GM18870 (cell line): Measurements from ENCODE around the gene CIITA.
A peak's percentile ranks its signal among the peaks of the same experiment; 100 is the strongest.
"Not testable (repeated sequence)": the region's sequence is repeated elsewhere in the genome, so short reads cannot be mapped to it uniquely, and the experiment has no call there.

ENCODE experiments used
- ATAC-seq: cut with Tn5 transposase; IDR thresholded peaks from one replicate; pipeline ENCODE4 v1.9.1; 2021; ENCODE audit warnings: moderate library complexity; ENCODE audit not compliant: unreplicated experiment

Gene CIITA

GRCh38 chr16:10935226-10935915 lies 58.4 kb downstream of the CIITA start:
- no peak for ATAC-seq

DNA sequence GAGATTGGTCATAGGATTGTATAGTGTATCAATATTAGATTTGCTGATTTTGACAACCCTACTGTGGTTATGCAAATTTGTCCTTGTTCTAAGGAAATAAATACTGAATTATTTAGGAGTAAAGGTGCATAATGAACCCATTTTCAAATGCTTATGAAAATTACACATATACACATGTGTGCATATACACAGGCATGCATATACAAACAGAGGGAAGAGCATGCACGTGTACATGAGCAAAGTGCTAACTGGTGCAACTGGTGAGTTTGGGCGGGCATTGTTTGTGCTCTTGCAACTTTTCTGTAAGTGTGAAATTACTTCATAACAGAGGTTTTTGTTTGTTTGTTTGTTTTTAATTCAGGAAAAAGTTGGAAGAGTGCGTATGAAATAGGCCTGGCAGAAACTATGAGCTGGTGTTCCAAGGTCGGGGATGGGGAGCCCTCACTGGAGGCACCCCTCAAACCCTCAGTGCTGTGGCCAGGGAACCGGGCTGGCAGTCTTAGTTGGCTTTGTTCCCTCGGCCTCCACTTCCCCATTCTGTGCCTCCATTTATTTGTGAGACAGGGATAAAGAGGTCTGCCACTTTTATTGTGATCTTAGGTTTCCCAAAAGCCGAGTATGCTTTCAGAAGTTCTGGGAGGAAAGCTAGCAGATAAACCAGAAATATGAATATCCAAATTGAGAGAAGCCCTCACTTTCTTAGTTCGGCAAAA lies 59.4 kb downstream of the CIITA start:
- no peak for ATAC-seq

DNA sequence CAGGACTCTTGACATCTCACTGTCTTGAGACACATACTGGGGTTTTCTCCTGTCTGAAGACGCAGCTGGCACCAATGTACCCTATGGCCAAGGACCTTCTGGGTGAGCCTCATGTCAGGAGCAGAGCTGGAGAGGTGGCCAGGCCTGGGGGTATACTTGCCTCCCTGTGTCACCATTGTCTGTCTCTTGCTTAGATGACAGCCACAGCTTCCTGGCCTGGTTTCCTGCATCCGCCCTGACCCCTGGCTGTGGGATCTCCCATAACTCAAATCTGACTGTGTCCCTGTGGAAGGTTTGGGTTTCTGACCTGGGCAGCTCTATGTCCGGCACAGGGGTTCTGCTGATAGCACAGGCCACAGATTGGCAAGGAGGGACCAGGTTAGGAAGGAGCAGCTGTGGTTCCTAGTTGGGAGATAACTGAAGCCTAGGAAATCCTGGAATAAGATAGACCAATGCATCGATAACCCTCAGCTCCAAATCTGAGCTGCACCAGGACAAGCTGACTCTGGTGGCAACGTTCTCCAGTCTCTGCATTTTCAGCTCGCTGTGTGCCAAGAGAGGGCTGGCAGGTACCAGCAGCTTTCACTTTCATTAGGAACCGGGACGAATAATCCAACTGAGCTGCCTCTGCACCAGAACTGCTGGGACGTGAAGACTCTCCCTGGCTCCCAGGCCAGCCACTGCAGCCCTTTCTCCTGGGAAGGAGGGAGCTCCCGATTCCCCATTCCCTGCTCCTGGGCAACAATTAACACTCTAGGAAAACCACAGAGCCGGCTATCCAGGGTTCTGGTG lies 60.3 kb downstream of the CIITA start:
- no peak for ATAC-seq

- no peak for ATAC-seq
Measured at GRCh38 chr16:10938321-10938720, 61.3 kb downstream of the CIITA start.

GRCh38 chr16:10938796-10939648 lies 62.0 kb downstream of the CIITA start:
- no peak for ATAC-seq

DNA sequence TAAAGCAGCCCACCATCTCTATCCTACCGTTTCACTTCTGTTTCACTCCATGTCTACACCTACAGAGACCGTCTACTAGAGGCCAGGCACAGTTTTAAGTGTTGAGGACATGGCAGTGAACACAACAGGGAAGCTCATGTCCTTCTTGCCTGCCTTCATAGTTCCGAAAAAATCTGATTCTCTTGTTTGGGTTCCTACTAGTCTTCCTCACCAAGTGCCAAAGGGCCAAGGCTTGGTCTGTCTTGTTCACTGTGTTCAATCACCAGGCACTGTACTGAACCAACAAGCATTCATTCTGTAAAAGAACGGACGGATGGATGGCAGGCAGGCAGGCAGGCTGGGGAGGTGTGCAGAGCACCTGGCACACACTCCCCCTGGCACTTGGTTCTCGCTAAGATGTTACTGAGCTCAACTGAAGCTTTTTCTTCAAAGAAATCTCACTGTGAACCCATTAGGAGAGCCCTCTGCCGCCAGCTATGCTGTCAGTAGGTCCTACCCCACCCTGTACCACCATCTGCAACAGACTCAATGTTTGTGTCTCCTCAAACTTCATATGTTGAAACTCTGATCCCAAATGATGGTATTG lies 62.7 kb downstream of the CIITA start:
- ATAC-seq: no peak

DNA sequence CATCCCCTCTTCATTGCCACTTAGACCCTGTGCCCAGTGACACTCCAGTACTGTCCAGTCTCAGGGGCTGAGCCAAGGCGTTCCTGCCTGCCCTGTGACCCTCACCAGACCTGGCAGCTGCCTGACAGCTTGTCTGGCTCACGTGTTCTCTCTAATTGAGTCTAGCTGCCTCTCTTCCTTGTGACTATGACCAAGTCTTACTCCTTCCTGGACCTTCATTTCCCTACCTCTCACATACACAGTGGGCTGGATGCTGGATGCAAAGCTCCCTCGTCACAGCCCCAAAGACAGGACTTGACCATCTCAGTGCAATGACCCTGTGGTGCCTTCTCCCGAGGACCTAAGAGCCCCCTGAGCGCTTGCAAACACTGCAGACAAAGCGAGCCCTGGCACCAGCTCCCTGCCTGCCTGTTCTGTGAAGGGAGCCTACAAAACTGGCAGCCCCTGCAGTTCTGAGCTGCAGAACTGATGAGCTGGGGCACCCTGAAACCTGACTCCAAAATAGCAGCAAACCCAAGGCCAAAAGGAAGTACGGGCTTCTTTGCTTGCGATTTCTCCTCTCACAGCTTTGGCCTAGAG lies 63.6 kb downstream of the CIITA start:
- ATAC-seq: no peak

DNA sequence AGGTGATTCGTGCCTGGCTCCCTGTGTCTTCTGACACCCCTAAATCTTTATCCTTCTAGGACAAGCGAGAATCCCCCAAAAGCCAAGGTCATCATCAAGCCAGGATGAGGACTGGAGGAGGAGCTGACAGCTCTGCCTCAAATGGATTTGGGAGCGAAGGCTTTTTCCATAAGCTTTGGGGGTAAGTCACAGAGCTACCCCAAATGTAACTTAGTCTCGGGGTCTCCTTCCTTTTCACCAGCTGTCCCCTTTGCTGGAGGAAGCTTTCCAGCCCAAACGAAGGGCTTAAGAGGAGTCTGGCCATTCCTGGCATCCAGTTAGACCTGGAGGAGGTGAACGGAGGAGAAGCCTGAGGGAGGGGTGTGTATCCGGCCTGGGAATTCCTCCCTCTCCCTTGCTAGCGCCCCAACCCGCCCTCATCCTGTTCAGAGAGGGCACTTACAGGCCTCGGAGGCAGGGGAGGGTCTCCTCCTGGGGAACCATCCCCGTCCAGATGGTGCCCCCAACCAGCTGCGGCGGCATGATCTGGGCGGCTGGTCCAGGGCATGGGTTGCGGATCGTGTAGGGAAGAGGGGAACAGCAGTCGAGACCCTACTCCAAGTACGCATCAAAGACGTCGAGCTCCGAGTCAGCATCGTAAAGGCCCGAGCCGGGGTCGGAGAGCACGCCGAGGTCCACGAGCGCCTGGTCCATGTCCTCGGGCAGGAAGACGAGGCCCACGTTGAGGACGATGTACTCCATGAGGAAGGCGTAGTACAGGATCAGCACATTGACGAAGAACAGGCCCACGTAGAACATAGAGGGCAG lies 64.3 kb downstream of the CIITA start:
- no peak for ATAC-seq

GRCh38 chr16:10941935-10942351 lies 64.9 kb downstream of the CIITA start:
- ATAC-seq: not testable (repeated sequence)

GRCh38 chr16:10942352-10943063 lies 65.5 kb downstream of the CIITA start, which contains the start of gene DEXI:
Gene DEXI (minus strand): TSS chr16:10942468. CDS start chr16:10942005, 463 bp downstream.
- ATAC-seq: no peak

GRCh38 chr16:10943064-10943353 lies 66.0 kb downstream of the CIITA start:
- no peak for ATAC-seq

- ATAC-seq: peak; percentile 45
Measured at GRCh38 chr16:10944249-10945064, 67.5 kb downstream of the CIITA start, which contains the start of gene CLEC16A. Gene CLEC16A (plus strand): TSS chr16:10944564. CDS start chr16:10944718, 154 bp downstream.

DNA sequence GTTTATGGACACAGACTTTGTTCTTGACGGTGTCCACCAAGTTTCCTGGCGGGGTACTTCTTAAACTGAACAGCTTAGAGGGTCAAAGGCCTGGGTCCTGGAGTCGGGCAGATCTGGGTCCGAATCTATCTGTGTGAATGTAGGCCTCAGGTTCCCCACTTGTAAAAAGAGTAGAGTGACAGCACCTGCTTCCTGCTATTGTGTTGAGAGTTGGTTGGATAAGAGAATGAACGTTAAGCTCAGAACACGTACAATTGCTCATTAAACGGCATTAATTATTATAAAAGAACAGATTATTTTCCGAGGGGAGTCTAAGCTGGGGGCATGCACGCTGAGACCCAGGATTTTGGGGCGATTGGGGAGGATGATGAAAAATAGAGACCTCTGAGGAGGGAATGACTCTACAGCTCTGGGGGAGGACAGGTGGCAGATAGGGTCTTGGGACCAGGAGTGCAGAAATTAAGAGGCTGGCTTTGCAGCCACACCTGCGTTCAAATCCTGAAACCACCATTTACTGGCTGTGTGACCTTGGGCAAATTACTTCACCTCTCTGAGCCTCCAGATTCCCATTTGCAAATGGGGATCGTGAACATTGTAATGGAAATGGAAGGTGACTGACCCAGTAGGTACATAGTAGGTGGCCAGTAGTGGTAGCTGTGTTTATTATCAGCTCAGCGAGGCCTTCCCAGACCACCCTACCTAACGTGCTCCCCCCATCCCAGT lies 68.2 kb downstream of the CIITA start:
- no peak for ATAC-seq

GRCh38 chr16:10946308-10946707 lies 69.3 kb downstream of the CIITA start:
- no peak for ATAC-seq

DNA sequence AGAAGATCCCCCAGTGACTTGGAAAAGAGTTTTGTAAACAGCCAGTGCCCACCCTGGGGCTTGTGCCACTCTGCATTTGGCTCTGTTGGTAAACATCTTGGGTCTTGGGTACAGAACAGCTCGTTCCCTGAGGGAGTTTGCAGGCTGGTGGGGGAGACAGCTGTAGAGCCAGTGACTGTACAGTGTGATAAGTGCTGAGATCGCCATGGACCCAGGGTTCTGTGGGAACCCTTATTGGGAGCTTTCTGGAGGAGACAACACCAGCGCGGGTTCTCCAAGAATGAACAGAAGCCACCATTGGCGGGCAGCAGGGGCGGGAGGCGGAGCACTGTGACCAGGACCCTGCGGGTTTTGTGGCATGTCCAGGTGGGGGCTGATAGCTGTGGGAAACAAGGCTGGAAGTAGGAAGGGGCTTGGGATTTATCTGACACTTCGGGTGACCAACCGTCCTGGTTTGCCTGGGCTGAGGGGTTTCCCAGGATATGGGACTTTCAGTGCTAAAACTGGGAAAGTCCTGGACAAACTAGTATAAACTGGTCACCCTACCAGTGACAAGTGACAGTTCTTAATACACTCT lies 70.3 kb downstream of the CIITA start:
- no peak for ATAC-seq

- ATAC-seq: peak; percentile 63
Measured at GRCh38 chr16:10949424-10949970, 72.5 kb downstream of the CIITA start.
